Stomach (tissue), 9 donors: Measurements from ENCODE around the gene CTSH. TPM values are rescaled to one million over a fixed set of nuclear protein-coding genes. Genes with fewer than 3 reads are reported as not detected.

ENCODE experiments used
- DNase-seq, 2 donors: peaks; one replicate each; pipeline versions ENCODE4 v3.0.0 to v3.0.0-alpha.2; 2013 to 2019
- H3K27ac ChIP-seq, 5 donors: fragments of 200-600 bp in 4 of 5; sonication (generic) in 4 of 5; one replicate each; pipeline ENCODE4 v1.5.1; 2013 to 2019; ENCODE audit warnings: mild to moderate bottlenecking in 1 of 5, moderate library complexity in 1 of 5
- H3K27me3 ChIP-seq, 3 donors: fragments of 200-600 bp; sonication (generic); one replicate each; pipeline ENCODE4 v1.5.1; 2017 to 2019; ENCODE audit warnings: mixed run types in 1 of 3
- H3K36me3 ChIP-seq, 4 donors: fragments of 200-600 bp; sonication (generic); 1 replicate in 3 of 4; 2 replicates in 1 of 4; pipeline ENCODE4 v1.5.1; 2016 to 2019
- H3K4me1 ChIP-seq, 4 donors: fragments of 200-600 bp; sonication (generic); one replicate each; pipeline ENCODE4 v1.5.1; 2016 to 2019
- H3K4me3 ChIP-seq, 4 donors: fragments of 200-600 bp; sonication (generic) in 3 of 4; one replicate each; pipeline ENCODE4 v1.5.1; 2016 to 2019; ENCODE audit warnings: mild to moderate bottlenecking in 1 of 4
- H3K9me3 ChIP-seq, 4 donors: fragments of 200-600 bp; sonication (generic); one replicate each; pipeline ENCODE4 v1.5.1; 2016 to 2019
- EP300 ChIP-seq: sonication (generic); formaldehyde crosslinking; IDR thresholded peaks from one replicate; pipeline ENCODE4 v1.6.1; 2017; ENCODE audit warnings: antibody characterized with exemption
- POLR2A ChIP-seq, 4 donors: fragments of 450-650 bp; IDR thresholded peaks; one replicate each; pipeline ENCODE4 v1.6.1; 2016; ENCODE audit warnings: antibody characterized with exemption in 4 of 4, control low read depth in 2 of 4, mild to moderate bottlenecking in 1 of 4, moderate library complexity in 1 of 4
- POLR2AphosphoS5 ChIP-seq, 3 donors: sonication (generic); formaldehyde crosslinking; IDR thresholded peaks; one replicate each; pipeline ENCODE4 v1.6.1; 2016; ENCODE audit warnings: antibody characterized with exemption in 3 of 3
- WGBS, 5 donors: extraction: QIAGEN DNeasy Blood & Tissue Kit in 3 of 5; methylation state at CpG; one replicate each; pipeline versions ENCODE4 v1.1.5 to v1.1.7; 2013 to 2018; 5-methylcytosine and 5-hydroxymethylcytosine counted together
- intact Hi-C: fragments of 100-400 bp; cut with DNase I; formaldehyde crosslinking; loops from one replicate; pipeline ENCODE4 v1.15.1; 2023; ENCODE audit warnings: low total_unique reads
- polyA plus RNA-seq, 3 donors: library from polyadenylated mRNA; stranded (reverse); fragments of 200-250 nt; gene quantifications; one replicate each; pipeline ENCODE4 v1.2.3, GENCODE V29; 2013
- total RNA-seq, 5 donors: library from RNA; depleted of rRNA; stranded (reverse); fragments of >200 nt; gene quantifications; one replicate each; pipeline versions ENCODE4 v1.1.0 to v1.2.3, GENCODE V29; 2014 to 2016
- TF ChIP-seq, protein P1 (sequence below), 7 experiments: fragments of 450-650 bp in 4 of 7; fragments of 200-600 bp in 3 of 7; sonication (generic) in 3 of 7; IDR thresholded peaks; one replicate each; pipeline ENCODE4 v1.5.1; 2016 to 2019; ENCODE audit warnings: antibody characterized with exemption in 7 of 7, control low read depth in 2 of 7, mild to moderate bottlenecking in 1 of 7
- donor health status: healthy with polysubstance abuse.
- donor health status: Bipolar disorder and iron deficiency.
- donor health status: healthy.

The CTSH gene
- total and polyA plus RNA-seq, 8 donors, result 79.3 to 386 (median 187) TPM

DNA sequence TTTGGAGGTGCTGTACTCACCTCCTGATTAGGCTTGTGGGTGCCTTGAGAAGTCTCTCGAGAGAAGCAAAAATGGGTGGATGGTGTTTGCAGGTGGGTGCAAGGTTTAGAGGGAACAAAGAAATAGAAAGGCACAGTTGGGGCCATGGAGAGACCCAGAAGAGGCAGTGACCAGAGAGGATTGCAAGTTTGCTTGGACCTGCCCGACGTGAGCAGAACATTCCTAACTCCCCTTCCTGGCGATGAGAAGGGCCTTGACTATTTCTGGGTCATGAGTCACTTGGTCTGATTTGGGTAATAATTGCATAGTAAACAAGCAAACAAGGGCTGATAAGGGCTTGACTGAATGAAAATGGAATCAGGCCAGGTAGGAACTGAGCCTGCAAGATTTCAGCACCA is 7.0 kb upstream of the CTSH start:
- 27 to 44% (median 34%) methylated on average over 4 of the region's 4 CpGs for WGBS, 5 donors
- Histone ChIP-seq H3K27ac (peak overlapping the region; percentile 69 to 87 (median 84)), H3K36me3 (no peaks in the 10 kb centered on the region), H3K27me3 (no peaks in the 10 kb centered on the region), H3K4me1 (peaks cover 24 to 38% (median 35%) of the 10 kb centered on the region in 4 donors), H3K9me3 (no peaks in the 10 kb centered on the region), H3K4me3 (no peak overlapping the region)
- DNase-seq, result peak; percentile 64 to 88
- intact Hi-C loops, result no loop called here
- TF ChIP-seq POLR2AphosphoS5 (IDR thresholded peaks at IDR 0.05) (peak in 2 of 3 donors; percentile 47 to 74), EP300 (no peak), POLR2A (IDR thresholded peaks at IDR 0.05) (no peak)
- TF ChIP-seq, protein P1, sequence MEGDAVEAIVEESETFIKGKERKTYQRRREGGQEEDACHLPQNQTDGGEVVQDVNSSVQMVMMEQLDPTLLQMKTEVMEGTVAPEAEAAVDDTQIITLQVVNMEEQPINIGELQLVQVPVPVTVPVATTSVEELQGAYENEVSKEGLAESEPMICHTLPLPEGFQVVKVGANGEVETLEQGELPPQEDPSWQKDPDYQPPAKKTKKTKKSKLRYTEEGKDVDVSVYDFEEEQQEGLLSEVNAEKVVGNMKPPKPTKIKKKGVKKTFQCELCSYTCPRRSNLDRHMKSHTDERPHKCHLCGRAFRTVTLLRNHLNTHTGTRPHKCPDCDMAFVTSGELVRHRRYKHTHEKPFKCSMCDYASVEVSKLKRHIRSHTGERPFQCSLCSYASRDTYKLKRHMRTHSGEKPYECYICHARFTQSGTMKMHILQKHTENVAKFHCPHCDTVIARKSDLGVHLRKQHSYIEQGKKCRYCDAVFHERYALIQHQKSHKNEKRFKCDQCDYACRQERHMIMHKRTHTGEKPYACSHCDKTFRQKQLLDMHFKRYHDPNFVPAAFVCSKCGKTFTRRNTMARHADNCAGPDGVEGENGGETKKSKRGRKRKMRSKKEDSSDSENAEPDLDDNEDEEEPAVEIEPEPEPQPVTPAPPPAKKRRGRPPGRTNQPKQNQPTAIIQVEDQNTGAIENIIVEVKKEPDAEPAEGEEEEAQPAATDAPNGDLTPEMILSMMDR (IDR thresholded peaks at IDR 0.05), result no peak

DNA sequence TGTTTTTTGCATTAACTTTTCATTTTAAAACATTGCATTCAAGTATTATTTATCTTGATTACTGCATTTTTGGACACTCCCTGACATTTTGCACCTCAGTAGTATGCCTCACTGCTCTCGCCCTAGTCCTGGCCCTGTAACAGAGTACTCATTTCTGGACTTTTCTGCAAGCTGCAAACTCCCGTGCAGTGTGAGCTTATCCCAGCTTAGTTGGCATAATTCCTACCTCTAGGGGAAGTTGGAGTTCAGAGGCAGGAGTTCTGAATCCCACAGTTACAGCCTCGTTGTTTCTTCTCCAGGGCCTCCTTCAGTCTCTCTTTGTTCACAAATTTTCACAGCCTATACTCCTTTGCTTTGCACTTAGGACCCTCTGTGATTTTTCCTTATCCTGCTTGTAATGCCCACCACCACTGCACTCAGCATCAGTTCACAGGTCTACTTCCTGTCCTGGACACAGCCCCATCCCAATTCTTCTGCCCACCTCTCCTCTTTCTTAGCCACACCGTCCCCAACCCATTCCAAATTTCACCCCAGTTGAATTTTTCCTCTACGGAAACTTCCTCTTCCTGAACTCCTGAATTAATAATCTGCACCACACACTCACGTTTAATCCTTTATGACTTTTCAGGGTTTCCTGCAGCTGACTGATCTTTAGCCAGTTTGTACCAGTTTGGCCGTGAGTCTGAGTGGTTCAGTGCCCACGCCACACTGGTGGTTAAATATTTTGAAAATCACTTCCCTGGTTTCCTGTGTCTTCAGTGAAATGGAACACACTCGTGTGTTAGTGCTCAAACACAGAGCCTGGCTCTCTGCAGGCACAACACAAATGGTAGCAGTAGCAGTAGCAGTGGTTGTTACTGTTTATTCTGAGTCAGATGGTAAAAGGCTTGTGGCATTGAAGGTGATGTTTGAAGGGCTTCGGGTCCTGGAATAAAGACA is 6.3 kb upstream of the CTSH start:
- Histone ChIP-seq H3K9me3 (no peaks in the 10 kb centered on the region), H3K4me1 (peaks cover 24 to 38% (median 35%) of the 10 kb centered on the region in 4 donors), H3K36me3 (no peaks in the 10 kb centered on the region), H3K27ac (peak overlapping the region; percentile 69 to 87 (median 84)), H3K27me3 (no peaks in the 10 kb centered on the region), H3K4me3 (no peak overlapping the region)
- DNase-seq, result peak in 1 of 2 donors; percentile 75
- intact Hi-C loops, result no loop called here
- no peak for TF ChIP-seq EP300
- TF ChIP-seq, protein P1 (IDR thresholded peaks at IDR 0.05), result peak in 2 of 7 experiments; percentile 21 to 36
- peak in 1 of 4 donors; percentile 27 for TF ChIP-seq POLR2A (IDR thresholded peaks at IDR 0.05)
- no peak for TF ChIP-seq POLR2AphosphoS5 (IDR thresholded peaks at IDR 0.05)
- 16 to 32% (median 23%) methylated on average over 10 of the region's 10 CpGs for WGBS, 5 donors

DNA sequence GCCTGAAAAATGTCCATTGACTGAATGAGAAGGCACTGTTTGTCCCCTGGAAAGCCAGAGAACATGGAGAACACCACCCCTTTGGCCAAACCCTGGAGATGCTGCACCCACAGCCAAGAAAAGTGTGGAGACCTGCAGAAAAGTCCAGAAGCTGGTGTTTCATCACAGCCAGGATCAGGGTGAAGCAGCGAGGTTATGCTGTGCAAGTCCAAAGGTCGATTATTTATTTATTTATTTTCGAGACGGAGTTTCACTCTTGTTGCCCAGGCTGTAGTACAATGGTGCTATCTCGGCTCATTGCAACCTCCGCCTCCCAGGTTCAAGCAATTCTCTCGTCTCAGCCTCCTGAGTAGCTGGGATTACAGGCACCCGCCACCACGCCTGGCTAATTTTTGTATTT is 5.5 kb upstream of the CTSH start:
- Histone ChIP-seq H3K4me3 (no peak overlapping the region), H3K27ac (peak overlapping the region; percentile 69 to 87 (median 84)), H3K27me3 (no peaks in the 10 kb centered on the region), H3K4me1 (peaks cover 24 to 41% (median 39%) of the 10 kb centered on the region in 4 donors), H3K9me3 (no peaks in the 10 kb centered on the region), H3K36me3 (no peaks in the 10 kb centered on the region)
- WGBS, 5 donors, result 44 to 73% (median 54%) methylated on average over 9 of the region's 9 CpGs
- DNase-seq, result peak in 1 of 2 donors; percentile 47
- TF ChIP-seq POLR2A (IDR thresholded peaks at IDR 0.05) (no peak), POLR2AphosphoS5 (IDR thresholded peaks at IDR 0.05) (no peak), EP300 (no peak)
- TF ChIP-seq, protein P1 (IDR thresholded peaks at IDR 0.05), result no peak
- intact Hi-C loops, result no loop called here

DNA sequence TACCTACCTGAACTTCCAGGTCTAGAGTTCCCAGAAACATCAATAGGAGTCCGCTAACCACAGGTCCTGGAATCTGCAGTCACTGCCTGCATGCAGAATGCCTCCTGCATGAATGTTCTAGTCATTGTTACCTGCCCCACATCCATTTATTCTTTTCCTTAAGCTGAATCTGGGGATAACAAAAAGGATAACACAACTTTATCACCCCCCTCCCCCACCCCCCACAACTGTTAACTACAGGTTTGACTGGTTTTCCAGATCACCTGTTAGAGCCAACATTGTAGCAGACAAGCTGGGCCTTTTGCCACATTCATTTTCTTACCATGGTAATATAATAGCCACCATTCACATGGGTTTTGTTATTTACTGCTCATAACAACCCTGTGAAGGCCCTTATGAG is 4.6 kb upstream of the CTSH start:
- TF ChIP-seq POLR2A (IDR thresholded peaks at IDR 0.05) (no peak), POLR2AphosphoS5 (IDR thresholded peaks at IDR 0.05) (no peak), EP300 (no peak)
- TF ChIP-seq, protein P1 (IDR thresholded peaks at IDR 0.05), result no peak
- Histone ChIP-seq H3K4me3 (no peak overlapping the region), H3K27ac (peak overlapping the region; percentile 69 to 87 (median 84)), H3K27me3 (no peaks in the 10 kb centered on the region), H3K9me3 (no peaks in the 10 kb centered on the region), H3K4me1 (peaks cover 24 to 50% (median 48%) of the 10 kb centered on the region in 4 donors), H3K36me3 (no peaks in the 10 kb centered on the region)
- 0 to 25% (median 0%) methylated on average over 1 of the region's 1 CpG for WGBS, 5 donors
- DNase-seq, result peak; percentile 44 to 64
- intact Hi-C loops, result no loop called here
